Mesodermal cell (in vitro differentiated cells): ENCODE measurements around the gene SLC2A4RG. TPM values are rescaled to one million over a fixed set of nuclear protein-coding genes. Genes with fewer than 3 reads are reported as not detected.

Source experiments
- H3K27ac ChIP-seq: 2 replicates; pipeline ENCODE4 v1.7.0; 2013; ENCODE audit warnings: mild to moderate bottlenecking, low read depth, low read length, moderate library complexity; ENCODE audit not compliant: severe bottlenecking
- H3K36me3 ChIP-seq: 2 replicates; pipeline ENCODE4 v1.7.1; 2013; ENCODE audit warnings: mild to moderate bottlenecking, low read length, moderate library complexity; ENCODE audit not compliant: control insufficient read depth, insufficient read depth
- H3K4me1 ChIP-seq: one replicate; pipeline ENCODE4 v1.7.1; 2013; ENCODE audit warnings: mild to moderate bottlenecking, low read length; ENCODE audit not compliant: insufficient read depth, control insufficient read depth, poor library complexity, severe bottlenecking
- H3K4me3 ChIP-seq: 2 replicates; pipeline ENCODE4 v1.7.0; 2013; ENCODE audit warnings: low read length, control low read depth, mild to moderate bottlenecking; ENCODE audit not compliant: insufficient read depth, poor library complexity, severe bottlenecking; ENCODE audit errors: extremely low read depth
- H3K9me3 ChIP-seq: 2 replicates; pipeline ENCODE4 v1.7.1; 2013; ENCODE audit warnings: mild to moderate bottlenecking, low read length, moderate library complexity; ENCODE audit not compliant: control insufficient read depth
- WGBS, 2 experiments: methylation state at CpG; one replicate each; pipeline ENCODE4 v1.1.5; 2013; ENCODE audit warnings: missing lambda C conversion rate in 2 of 2; ENCODE audit not compliant: insufficient coverage in 2 of 2; 5-methylcytosine and 5-hydroxymethylcytosine counted together
- polyA plus RNA-seq, 2 experiments: library from polyadenylated mRNA; stranded (reverse); fragments of 50-300 nt; gene quantifications; one replicate each; pipeline ENCODE4 v1.2.3, GENCODE V29; 2013

The SLC2A4RG gene
- polyA plus RNA-seq (2013, experiment 1 of 2), result 64.5 TPM
- polyA plus RNA-seq (2013, experiment 2 of 2), result 54.6 TPM

- H3K27ac ChIP-seq, result peak within 1 kb of the TSS; percentile 87
- H3K36me3 ChIP-seq, result peaks cover 46% of the 10 kb centered on the region
- no peaks in the 10 kb centered on the region for H3K9me3 ChIP-seq
- peaks cover 18% of the 10 kb centered on the region for H3K4me1 ChIP-seq
- H3K4me3 ChIP-seq, result peak within 1 kb of the TSS; percentile 64
- WGBS, 2 experiments, result 1 to 2% methylated on average over 54 to 96 of the region's 136 CpGs
Measured at GRCh38 chr20:63739130-63740069, at the start of gene SLC2A4RG. Gene SLC2A4RG, plus strand, starts transcription at chr20:63739776. Its CDS starts 137 bp downstream, at chr20:63739913.

GRCh38 chr20:63690003-63690897, 49.3 kb upstream of the SLC2A4RG start:
- Histone ChIP-seq H3K4me1 (peaks cover 17% of the 10 kb centered on the region), H3K9me3 (no peaks in the 10 kb centered on the region), H3K4me3 (no peak overlapping the region), H3K36me3 (peaks cover 6% of the 10 kb centered on the region), H3K27ac (no peak overlapping the region)
- 90 to 96% methylated on average over 22 to 35 of the region's 40 CpGs for WGBS, 2 experiments

GRCh38 chr20:63690898-63691710, 48.5 kb upstream of the SLC2A4RG start:
- Histone ChIP-seq H3K9me3 (no peaks in the 10 kb centered on the region), H3K27ac (no peak overlapping the region), H3K36me3 (peaks cover 6% of the 10 kb centered on the region), H3K4me1 (peaks cover 15% of the 10 kb centered on the region), H3K4me3 (no peak overlapping the region)
- 96 to 97% methylated on average over 17 to 22 of the region's 24 CpGs for WGBS, 2 experiments

- WGBS, 2 experiments, result 93 to 94% methylated on average over 18 to 21 of the region's 21 CpGs
- Histone ChIP-seq H3K9me3 (no peaks in the 10 kb centered on the region), H3K4me3 (no peak overlapping the region), H3K36me3 (peaks cover 6% of the 10 kb centered on the region), H3K4me1 (peaks cover 10% of the 10 kb centered on the region), H3K27ac (peak overlapping the region; percentile 16)
Measured at GRCh38 chr20:63691711-63692435, 47.7 kb upstream of the SLC2A4RG start.

- Histone ChIP-seq H3K36me3 (peaks cover 6% of the 10 kb centered on the region), H3K9me3 (no peaks in the 10 kb centered on the region), H3K4me3 (no peak overlapping the region), H3K4me1 (peaks cover 5% of the 10 kb centered on the region), H3K27ac (peak overlapping the region; percentile 16)
- 92 to 94% methylated on average over 15 to 17 of the region's 20 CpGs for WGBS, 2 experiments
Measured at GRCh38 chr20:63692436-63693082, 47.0 kb upstream of the SLC2A4RG start.

- 97 to 100% methylated on average over 7 to 8 of the region's 10 CpGs for WGBS, 2 experiments
- Histone ChIP-seq H3K4me3 (no peak overlapping the region), H3K36me3 (peaks cover 6% of the 10 kb centered on the region), H3K27ac (no peak overlapping the region), H3K4me1 (peaks cover 11% of the 10 kb centered on the region), H3K9me3 (no peaks in the 10 kb centered on the region)
Measured at GRCh38 chr20:63693083-63693732, 46.4 kb upstream of the SLC2A4RG start.

GRCh38 chr20:63693733-63694583, 45.6 kb upstream of the SLC2A4RG start:
- H3K36me3 ChIP-seq, result peaks cover 6% of the 10 kb centered on the region
- WGBS, 2 experiments, result 95 to 96% methylated on average over 12 to 21 of the region's 21 CpGs
- H3K4me3 ChIP-seq, result no peak overlapping the region
- no peak overlapping the region for H3K27ac ChIP-seq
- H3K4me1 ChIP-seq, result peaks cover 18% of the 10 kb centered on the region
- H3K9me3 ChIP-seq, result no peaks in the 10 kb centered on the region

GRCh38 chr20:63694584-63695423, 44.8 kb upstream of the SLC2A4RG start:
- Histone ChIP-seq H3K9me3 (no peaks in the 10 kb centered on the region), H3K4me1 (peaks cover 27% of the 10 kb centered on the region), H3K36me3 (peaks cover 7% of the 10 kb centered on the region), H3K4me3 (no peak overlapping the region), H3K27ac (no peak overlapping the region)
- 95 to 96% methylated on average over 35 to 36 of the region's 37 CpGs for WGBS, 2 experiments
